ENCODE data around the gene CLK3.

DNA sequence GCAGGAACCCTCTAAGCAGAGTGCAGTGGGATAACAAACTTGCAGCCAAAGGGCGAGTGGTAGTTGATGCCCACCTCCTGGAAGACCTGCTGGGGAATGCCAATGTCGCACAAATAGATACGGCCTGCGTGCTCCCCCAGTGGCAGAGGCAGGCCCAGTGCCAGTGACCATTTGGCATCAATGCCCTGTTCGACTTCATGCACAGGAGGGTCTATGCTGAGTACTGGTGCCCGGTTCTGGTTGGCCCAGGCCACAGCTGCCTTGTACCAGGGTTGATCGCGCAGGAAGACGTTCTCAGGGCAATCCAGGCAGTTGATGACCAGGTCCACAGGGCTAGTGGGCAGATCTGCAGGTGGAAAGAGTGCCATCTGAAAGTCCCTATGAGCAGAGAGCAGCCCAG lies 17.0 kb downstream of the CLK3 start:
- no peak for TF ChIP-seq CTCF (IDR thresholded peaks at IDR 0.05 in 4 of 5, conservative IDR thresholded peaks at IDR 0.05 in 1 of 5)
- TF ChIP-seq POLR2A (IDR thresholded peaks at IDR 0.05) = no peak

All from gastrocnemius medialis (tissue), 4 donors.